GM15510 (cell line): ENCODE results near the gene TTLL10.
A peak's percentile ranks its signal among the peaks of the same experiment; 100 is the strongest.

Experiments
- POLR2A ChIP-seq: IDR thresholded peaks from 3 replicates; pipeline ENCODE4 v1.6.1; 2011; ENCODE audit warnings: borderline replicate concordance; ENCODE audit not compliant: insufficient read length; ENCODE audit errors: extremely low read depth

TTLL10 gene

DNA sequence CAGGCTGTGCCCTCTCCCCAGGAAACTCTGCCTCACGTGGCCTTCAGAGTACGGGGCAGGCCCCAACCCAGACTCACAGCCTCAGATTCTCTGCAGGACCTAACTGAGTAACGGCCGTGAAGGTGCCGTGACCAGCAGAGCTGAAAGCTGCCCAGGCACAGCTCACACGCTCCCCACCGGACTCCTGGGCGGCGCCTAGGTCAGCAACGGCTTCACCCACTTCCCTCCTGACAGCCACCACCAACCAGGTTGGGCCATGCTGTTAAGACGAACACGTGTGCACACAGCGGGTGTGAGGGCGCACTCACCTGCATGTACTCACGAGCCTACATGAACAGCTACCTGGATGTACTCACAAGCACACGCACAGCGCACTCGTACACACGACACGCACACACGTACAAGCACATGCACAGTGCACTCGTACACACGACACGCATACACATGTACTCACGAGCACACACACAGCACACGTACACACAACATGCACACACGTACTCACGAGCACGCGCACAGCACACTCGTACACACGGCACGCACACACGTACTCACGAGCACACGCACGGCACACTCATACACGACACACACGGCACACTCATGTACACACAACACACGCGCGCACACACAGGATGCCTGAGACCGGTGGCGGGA lies 49.0 kb downstream of the TTLL10 start:
- TF ChIP-seq POLR2A, result no peak

DNA sequence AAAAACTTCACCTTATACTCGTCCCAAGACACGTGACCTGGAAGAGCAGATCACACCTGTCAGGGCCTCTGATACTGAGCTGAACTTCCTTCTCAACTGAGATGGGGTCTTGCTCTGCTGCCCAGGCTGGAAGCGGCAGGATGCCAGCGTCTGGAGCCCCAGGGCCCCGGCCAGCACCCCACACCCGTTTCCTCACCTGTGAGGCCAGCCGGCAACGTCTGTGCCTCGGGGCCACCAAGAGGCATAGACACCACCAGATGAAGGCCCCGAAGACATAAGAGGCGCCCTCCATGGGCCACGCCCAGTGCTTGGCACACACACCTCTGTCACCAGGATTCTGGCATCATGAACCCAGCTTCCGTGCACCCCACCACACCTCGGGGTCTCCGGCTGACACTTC lies 49.6 kb downstream of the TTLL10 start:
- no peak for TF ChIP-seq POLR2A

DNA sequence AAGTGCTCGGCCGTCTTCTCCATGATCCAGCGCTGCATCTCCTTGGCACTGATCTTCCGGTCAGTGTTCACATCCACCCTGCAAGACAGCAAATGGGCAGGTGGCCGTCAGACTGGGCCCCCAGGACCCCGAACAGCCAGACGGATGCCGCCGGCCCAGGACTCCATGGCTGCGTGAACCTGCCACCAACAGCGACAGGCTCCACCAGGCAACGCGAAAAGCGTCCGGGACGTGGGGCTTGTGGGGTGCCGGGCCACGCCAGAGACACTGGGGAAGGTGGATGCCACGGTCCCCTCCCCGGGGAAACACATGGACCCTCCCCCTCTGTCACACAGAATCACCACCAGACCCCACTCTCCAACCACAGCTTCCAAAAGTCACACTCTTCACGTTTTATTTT lies 50.2 kb downstream of the TTLL10 start:
- TF ChIP-seq POLR2A, result no peak

DNA sequence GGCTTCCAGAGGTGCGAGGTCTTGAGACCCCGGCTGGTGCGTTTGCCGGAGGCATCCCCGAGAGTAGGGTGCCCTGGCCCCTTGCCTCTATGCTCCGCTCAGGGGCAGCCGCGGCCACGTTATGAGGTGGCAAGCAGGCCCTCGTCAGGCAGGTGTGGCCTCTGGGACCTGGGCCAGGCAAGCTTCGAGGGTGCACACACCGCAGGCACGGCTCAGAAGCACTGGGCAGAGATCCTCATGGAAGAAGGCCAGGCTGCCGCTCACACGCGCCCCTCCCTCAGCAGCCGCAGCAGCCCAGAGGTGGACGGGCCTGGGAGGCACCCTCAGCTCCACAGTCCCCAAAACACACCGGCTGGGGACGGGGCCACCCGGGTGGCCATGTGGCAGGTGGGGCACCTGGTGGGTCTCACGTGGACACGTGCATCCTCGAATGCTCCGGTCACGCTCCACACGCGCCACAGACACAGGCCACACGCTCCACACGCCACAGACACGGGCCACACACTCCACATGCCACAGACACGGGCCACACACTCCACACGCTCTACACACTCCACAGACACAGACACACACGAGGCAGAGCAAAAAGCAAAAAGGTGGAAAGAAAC lies 51.7 kb downstream of the TTLL10 start:
- no peak for TF ChIP-seq POLR2A

DNA sequence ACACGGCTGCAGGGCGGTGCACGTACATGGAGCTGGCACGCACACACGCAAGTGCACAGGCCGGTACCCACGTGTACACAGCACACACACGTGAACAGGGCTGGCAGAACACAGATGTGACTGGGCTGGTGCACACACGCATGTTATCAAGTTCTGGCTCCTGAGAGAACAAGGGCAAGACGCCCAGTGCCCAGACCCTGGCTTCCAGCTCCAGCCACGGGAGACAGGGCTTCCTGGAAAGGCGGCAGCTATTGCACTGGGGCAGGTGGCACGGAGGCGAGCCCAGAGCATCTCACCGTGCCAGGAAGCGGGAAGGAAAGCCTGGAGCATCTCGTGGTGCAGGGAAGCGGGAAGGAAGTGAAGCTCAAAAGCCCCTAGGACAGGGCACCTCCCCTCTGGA lies 52.2 kb downstream of the TTLL10 start:
- no peak for TF ChIP-seq POLR2A

DNA sequence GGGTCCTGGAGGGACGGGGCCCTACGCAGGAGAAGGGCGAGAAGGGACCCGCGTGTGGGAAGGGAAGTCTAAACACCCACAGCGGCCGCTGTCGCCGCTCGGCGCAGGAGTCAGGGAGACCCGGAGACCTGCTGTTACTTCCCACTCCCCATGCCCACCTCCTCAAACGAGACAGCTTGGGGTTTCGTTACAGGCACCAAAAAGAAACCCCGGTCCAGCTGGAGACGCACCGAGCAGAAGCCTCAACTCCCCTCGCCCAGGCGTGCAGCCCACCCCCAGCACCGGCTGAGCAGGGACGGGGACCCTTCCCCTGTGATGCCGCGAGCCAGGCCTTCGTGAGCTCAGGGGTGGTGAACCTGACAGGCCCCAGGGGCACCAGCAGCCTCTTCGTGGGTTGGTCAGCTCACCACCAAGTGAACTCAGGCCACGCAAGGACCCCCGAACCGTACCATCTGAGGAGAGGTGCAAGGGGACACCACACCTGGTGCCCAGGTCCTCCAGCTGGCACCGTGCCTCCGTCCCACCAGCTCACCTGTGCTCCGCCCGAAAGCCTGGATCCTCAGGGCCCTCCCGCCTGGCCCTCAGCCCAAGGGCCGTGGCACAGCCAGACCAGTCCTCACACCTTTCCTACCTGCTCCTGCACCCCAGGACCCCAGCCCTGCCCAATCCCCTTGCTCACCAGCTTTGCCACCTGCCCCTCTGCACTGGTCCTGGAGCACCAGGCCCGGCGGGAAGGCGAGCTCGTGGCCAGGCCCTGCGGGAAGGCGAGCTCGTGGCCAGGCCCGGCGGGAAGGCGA lies 53.1 kb downstream of the TTLL10 start:
- no peak for TF ChIP-seq POLR2A

DNA sequence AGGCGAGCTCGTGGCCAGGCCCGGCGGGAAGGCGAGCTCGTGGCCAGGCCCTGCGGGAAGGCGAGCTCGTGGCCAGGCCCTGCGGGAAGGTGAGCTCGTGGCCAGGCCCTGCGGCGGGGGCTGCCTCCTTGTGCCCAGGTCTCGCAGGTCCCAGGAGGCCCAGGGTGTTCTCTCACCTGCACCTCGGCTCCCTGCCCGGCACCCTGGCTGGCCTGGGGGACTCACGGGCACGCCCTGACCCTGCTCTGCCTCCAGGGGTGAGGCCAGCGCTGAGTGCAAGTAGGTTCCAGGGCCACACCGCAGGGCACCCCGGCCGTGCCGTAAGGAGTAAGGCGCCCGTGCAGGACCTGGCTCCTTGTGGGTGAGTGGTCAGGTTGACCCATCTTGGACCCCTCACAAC lies 53.7 kb downstream of the TTLL10 start:
- TF ChIP-seq POLR2A, result no peak

- TF ChIP-seq POLR2A, result no peak
Measured at GRCh38 chr1:1228187-1228586, 54.5 kb downstream of the TTLL10 start.

- TF ChIP-seq POLR2A, result no peak
Measured at GRCh38 chr1:1228596-1229321, 55.1 kb downstream of the TTLL10 start.

DNA sequence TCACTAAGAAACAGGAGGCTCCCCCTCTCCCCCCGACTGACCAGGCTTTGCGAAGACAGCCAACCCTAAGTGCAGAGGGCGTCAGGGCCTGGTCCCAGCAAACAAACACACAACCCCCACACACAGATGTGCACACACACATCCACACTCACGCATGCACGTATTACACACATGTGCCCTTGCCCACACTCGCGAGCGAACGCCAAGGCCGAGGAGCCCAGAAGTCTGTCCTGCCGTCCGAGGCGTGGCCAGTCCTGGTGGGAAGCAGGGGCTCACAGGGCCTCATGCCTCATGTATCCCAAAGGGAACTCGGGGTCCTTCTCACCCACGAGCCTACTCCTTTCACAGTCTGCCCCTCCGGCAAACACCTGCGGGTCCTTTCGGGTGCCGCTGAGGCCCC lies 56.1 kb downstream of the TTLL10 start:
- no peak for TF ChIP-seq POLR2A

DNA sequence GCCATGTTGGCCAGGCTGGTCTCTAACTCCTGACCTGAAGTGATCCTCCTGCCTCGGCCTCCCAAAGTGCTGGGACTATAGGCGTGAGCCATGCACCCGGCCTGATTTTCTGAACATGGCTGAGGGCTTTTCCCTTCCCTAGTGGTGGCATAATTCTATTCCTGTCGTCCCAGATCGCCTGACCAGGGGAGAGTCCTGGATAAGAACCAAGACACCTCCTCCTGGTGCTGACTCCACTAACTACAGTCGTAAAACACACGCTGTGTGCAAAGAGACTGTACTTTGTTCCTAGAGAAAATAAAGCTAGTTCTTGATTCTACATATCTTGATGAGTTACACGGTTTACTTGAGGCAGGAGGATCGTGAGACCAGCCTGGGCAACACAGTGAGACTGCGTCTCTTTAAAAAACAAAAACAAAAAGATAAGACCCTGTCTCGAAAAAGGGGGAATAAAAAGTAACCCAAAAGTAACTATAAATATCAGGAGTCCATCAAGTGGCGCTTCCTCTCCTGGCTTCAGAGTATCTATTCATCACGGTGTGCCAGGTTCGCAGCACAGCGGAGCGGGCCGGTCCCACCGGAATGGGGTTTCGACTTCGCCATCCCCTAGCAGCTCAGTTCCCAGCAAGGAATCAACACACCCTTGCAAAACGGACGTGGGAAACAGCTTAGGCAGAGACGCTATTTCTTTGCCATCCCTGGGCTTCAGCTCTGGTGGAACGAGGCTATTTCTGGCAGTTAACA lies 57.1 kb downstream of the TTLL10 start:
- TF ChIP-seq POLR2A, result no peak

GRCh38 chr1:1231400-1232207 lies 57.9 kb downstream of the TTLL10 start, which contains the start of gene SDF4:
SDF4 (minus strand) TSS chr1:1232001; CDS start chr1:1228772, 3,229 bp downstream.
- peak; percentile 91 for TF ChIP-seq POLR2A

DNA sequence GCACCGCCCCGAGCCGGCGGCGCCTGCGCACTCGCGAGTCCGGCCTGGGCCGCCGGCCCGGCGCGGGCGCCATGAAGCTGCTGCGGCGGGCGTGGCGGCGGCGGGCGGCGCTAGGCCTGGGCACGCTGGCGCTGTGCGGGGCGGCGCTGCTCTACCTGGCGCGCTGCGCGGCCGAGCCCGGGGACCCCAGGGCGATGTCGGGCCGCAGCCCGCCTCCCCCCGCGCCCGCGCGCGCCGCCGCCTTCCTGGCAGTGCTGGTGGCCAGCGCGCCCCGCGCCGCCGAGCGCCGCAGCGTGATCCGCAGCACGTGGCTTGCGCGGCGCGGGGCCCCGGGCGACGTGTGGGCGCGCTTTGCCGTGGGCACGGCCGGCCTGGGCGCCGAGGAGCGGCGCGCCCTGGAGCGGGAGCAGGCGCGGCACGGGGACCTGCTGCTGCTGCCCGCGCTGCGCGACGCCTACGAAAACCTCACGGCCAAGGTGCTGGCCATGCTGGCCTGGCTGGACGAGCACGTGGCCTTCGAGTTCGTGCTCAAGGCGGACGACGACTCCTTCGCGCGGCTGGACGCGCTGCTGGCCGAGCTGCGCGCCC lies 58.6 kb downstream of the TTLL10 start, which contains the start of gene B3GALT6:
Gene B3GALT6 (plus strand): TSS at position 30 of the 588 bp plus-strand sequence. CDS start 42 bp downstream, at position 72.
- peak; percentile 55 for TF ChIP-seq POLR2A
